Umbilical cord (tissue), 2 donors: ENCODE results near the gene CCDC68. TPM values are rescaled to one million over a fixed set of nuclear protein-coding genes. Genes with fewer than 3 reads are reported as not detected.

Experiments used
- DNase-seq: peaks from one replicate; pipeline ENCODE4 v3.0.0-alpha.2; 2015; ENCODE audit warnings: low spot score
- total RNA-seq: library from RNA; depleted of rRNA; stranded (reverse); fragments of >200 nt; gene quantifications from one replicate; pipeline ENCODE4 v1.2.3, GENCODE V29; 2014; ENCODE audit warnings: low replicate concordance; ENCODE audit not compliant: insufficient read depth

The CCDC68 gene
- total RNA-seq, 1 donor from 2014 or later, result 7.0 TPM

- no peak for DNase-seq
Observed at GRCh38 chr18:54961016-54961423, 1.8 kb upstream of the CCDC68 start.

GRCh38 chr18:54960197-54960596, 936 bp upstream of the CCDC68 start:
- DNase-seq, result no peak

- no peak for DNase-seq
Observed at GRCh38 chr18:54957996-54958395, 1.3 kb downstream of the CCDC68 start.

- DNase-seq, result no peak
Observed at GRCh38 chr18:54957296-54957832, 1.9 kb downstream of the CCDC68 start.

GRCh38 chr18:54956506-54956905, 2.8 kb downstream of the CCDC68 start:
- no peak for DNase-seq

DNA sequence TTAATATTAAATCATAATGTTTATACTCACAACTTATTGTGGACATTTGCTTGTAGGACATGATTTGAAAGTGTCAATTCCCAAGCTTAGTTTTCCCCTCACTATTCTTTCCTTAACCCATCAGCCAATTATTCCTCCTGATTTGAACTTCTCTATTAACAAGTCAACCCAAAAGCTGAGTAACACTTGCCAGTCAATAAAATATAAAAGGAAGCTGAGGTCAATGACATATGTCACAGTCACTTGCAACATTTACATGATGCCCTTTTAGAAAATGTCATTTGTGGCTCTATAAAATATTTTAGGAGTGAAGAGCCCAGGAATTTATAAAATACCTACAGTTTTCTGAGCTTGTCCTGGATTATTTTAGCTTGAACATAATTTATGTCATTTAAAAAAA, 7.2 kb downstream of the CCDC68 start:
- DNase-seq, result no peak

GRCh38 chr18:54950221-54950620, 9.0 kb downstream of the CCDC68 start:
- no peak for DNase-seq

GRCh38 chr18:54949588-54949987, 9.7 kb downstream of the CCDC68 start:
- DNase-seq, result no peak

GRCh38 chr18:54948350-54948837, 10.9 kb downstream of the CCDC68 start:
- no peak for DNase-seq

GRCh38 chr18:54947091-54947490, 12.2 kb downstream of the CCDC68 start:
- no peak for DNase-seq

- DNase-seq, result peak; percentile 65
Observed at GRCh38 chr18:54946149-54946581, 13.1 kb downstream of the CCDC68 start.

DNA sequence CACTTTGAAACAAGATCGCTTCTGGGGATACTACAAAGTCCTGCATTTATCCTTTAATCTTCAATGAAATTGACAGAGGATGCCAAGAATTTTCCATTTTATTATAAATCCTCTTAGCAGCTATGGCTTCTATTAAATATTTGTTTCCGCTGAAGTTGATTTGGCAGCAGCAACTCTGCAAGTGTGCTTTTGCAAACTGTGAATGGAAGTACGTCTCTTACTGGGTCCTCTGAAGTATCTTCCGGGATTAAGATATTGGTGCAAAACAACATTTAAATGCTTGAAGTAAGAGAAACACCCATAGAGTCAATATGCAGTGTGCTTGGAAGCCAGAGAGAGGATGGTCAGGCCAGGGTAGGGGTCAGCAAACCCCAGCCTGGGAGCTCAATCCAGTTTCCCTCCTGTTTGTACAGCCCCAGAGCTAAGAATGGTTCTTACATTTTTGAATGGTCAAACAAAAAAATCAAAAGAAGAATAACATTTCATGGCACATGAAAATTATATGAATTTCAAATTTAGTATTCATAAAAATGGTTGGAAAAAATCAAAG, 13.6 kb downstream of the CCDC68 start:
- DNase-seq, result no peak

DNA sequence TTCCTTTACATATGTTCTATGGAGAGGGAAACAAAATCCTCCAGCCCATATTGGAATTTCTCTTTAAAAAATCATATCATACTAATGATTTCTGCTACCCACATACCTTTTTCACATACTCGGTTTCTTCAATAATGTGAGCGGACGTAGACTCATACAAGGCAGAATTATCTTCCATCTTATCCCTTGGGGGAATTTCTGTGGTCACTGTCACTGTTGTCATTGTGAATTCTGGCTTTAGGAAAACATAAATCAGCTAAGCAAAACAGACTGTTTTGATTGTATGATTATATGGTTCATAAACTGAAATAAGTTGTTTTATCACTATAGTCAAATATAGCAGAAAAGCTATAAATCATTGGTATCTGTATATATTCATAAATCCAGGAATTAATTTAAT, 16.7 kb downstream of the CCDC68 start:
- DNase-seq, result no peak

DNA sequence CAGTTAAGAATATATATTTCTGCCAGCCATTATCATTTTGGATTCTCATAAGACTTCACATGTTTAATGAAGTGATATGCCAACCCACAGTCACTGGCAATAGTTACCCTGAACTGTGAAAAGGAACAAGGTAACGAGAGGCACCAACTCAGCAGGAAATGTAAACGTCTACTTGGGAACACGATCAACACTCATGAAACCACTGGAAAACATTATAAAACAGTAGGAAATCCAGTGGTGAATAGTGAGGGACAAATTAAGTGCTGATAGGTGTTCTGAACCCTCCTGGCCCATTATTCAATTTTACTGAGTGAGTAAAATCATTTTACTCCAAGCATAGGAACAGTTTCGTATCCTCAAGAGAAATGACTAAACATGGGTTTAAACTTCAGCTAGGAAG, 17.1 kb downstream of the CCDC68 start:
- no peak for DNase-seq

DNA sequence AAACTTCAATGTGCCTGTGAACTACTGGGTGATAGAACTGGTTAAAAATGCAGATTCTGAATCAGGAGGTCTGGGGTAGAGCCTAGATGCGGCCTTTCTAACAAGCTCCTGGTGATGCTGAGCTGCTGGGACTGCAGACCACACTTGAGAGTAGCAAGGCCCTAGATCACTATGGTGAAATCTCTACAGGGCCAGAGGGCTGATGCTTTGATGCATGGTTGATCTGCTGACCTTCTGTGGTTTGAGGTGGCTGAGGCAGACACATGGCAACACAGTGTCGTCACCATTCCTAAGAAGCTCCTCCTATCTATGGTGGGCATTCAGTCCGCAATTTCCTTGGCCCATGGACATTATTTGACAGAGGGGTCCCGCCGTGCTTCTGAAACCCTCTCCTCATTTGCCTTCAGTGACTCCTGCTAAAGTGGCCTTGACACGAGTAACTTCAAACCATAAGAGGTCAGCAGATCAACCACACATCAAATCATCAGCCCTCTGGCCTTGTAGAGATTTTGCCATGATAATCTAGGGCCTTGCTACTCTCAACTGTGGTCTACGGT, 19.8 kb downstream of the CCDC68 start:
- no peak for DNase-seq

DNA sequence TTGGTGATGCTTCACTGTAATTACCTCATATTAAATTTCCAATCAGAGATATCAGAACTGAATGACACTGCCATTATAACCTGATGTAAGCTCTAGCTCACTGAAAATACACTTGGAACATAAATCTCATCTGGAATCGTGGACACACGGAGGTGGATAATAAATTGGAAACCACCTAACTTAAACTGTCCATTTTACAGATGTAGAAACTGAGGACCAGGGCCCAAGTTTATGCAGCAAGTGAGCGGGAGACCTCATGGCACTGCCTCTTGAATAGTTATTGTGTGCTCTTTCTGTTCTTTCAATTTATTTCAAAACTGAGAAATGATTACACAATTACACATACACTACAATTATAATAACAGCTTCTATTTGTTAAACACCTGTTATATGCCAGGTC, 20.8 kb downstream of the CCDC68 start:
- DNase-seq, result no peak

DNA sequence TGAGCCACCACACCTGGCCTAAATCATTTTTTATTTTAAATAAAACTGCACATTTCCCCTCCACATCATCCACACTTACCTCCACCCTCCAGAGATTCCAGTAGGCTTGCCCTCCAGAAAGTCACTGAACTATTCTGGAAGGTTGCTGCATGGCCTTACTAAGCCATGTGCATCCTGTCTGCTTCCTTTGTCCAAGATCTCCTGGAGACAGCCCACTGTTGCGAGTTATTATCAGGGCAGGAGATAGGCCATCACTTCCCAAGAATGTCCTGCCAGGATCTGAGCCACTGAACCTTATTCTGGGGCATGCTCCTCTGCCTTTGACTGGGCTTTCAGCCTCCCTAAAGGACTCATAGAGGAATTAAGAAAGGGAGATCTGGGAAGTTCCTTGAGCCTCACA, 26.8 kb downstream of the CCDC68 start:
- DNase-seq, result no peak

DNA sequence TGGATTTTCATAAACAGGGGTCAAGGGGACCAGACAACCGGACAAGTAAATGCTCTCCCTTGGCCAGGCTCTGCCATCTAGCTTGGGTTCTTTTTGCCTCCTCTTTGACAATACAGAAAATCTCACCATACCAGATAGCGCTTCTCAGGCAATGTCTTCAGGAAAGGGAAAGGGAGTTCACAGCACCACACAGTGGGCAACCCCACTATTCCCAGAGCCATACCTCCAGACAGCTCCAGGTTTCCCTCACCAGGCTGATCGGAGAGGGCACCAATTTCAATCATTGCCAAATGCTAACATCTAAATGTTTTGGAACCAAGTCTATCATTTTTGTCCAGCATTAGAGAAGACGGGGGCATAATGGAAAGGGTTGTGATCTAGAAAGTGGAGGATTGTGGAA, 28.1 kb downstream of the CCDC68 start:
- DNase-seq, result no peak

GRCh38 chr18:54928236-54928635, 31.0 kb downstream of the CCDC68 start:
- no peak for DNase-seq

DNA sequence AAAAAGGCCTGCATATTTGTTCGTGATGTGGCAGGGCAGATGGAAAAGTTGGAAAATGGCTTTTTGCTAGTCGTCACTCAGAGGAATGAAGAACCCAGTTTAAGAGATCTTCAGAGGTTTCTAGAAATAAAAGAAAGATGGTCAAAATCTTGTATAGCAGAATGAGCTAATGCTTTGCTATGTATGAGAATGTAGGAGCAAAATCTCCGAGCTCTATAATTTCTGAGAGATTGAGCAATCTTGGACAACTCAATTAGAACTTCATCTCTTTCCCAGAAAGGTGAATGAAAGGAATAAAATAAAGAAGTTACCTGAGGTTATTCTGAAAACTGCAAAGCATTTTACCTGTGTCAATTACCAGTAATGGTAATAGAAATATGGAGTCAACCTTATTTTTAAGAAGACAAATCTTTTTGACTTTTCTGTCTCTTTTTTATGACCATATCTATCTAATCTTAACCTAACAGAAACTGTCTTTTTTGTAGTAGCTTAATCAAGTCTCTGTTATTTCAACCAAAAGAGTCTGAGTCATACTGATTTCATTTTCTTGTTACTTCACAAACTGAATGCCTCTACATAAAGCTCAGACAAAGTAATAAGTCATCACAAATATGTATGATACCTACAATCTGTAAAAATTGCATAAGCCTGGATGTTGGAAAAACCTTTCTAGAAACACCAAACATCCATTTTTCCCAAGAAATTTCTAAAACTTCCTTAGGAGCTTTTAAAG, 32.5 kb downstream of the CCDC68 start:
- no peak for DNase-seq

- DNase-seq, result no peak
Observed at GRCh38 chr18:54924948-54925347, 34.3 kb downstream of the CCDC68 start.

GRCh38 chr18:54923339-54923956, 35.8 kb downstream of the CCDC68 start:
- DNase-seq, result peak; percentile 42
